CD4-positive, alpha-beta T cell treated with Interferon alpha-2 for 1 hour (primary cell): ENCODE measurements around the gene CCDC154.

Experiments used
- DNase-seq, 2 donors: peaks; one replicate each; pipeline ENCODE4 v3.0.0-alpha.2; 2020 to 2022

Gene CCDC154

DNA sequence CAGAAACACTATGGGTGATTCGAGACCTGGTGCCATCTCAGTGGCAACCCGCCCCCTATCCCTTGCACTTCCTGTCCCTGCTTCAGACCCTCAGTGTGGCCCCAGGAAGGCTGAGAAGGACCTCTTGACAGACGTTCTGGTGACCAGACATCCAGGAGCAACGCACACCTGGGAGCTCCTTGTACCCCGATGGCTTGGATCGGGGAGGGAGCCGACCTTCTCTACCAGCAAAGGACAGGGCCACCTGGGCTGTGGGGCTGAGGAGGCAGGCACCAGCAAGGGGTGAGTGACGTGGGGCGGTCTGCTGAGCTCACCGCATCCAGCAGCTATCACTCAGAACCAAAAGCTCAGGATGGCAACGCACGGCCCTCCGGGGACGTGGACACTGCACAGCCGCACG lies 57.0 kb downstream of the CCDC154 start:
- DNase-seq: no peak

DNA sequence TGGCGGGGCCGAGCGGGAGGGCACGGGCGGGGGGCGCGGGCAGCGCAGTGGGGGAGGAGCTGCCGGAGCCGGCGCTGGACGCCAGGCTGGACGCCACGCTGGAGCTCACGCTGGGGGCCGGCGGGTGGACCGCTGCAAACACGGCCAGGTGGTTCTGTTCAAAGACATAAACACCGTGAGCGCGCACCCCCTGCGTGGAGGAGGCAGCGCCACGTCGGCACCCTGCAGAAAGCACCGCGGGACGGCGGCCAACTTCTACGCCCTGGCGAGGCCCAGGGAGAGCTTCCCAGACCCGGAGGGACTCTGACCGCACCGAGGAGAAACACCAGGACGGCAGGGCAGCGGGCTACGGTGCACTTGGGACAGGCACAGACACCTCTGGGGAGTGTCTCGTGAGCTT lies 59.1 kb downstream of the CCDC154 start:
- DNase-seq: no peak
